OCI-LY7 (cell line): Measurements from ENCODE around the gene SH3RF3.

Source experiments
- EZH2phosphoT487 ChIP-seq: fragments of 200-600 bp; sonication (generic); IDR thresholded peaks from 2 replicates; pipeline ENCODE4 v1.6.1; 2018; ENCODE audit warnings: low read depth, borderline replicate concordance, mild to moderate bottlenecking, mixed run types, antibody characterized with exemption, low read length, moderate library complexity, mixed read lengths
- TF ChIP-seq, protein P1 (sequence below): fragments of 200-600 bp; sonication (generic); conservative IDR thresholded peaks from 2 replicates; pipeline ENCODE4 v1.5.1; 2014; ENCODE audit warnings: mild to moderate bottlenecking, antibody characterized with exemption, low read length, moderate library complexity, mixed read lengths

DNA sequence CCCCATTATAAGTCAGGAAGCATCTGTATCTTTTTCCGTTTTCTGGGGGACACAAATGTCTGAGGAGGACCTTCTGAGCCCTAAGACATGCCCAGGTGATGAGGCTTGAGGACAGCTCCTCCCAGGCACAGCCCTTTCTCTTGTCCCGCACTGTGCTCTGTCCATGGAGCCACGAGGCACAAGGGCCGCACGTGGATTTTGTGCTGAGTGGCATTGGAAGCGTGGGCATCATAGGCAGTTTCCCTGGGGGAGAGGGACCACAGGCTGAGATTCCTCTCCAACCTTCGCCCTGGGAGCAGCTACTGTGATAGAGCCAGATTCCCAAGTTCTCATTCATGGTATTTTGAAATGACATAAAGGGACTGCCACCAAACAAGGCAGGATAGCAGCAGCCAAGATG lies 139.9 kb downstream of the SH3RF3 start:
- TF ChIP-seq, protein P1, sequence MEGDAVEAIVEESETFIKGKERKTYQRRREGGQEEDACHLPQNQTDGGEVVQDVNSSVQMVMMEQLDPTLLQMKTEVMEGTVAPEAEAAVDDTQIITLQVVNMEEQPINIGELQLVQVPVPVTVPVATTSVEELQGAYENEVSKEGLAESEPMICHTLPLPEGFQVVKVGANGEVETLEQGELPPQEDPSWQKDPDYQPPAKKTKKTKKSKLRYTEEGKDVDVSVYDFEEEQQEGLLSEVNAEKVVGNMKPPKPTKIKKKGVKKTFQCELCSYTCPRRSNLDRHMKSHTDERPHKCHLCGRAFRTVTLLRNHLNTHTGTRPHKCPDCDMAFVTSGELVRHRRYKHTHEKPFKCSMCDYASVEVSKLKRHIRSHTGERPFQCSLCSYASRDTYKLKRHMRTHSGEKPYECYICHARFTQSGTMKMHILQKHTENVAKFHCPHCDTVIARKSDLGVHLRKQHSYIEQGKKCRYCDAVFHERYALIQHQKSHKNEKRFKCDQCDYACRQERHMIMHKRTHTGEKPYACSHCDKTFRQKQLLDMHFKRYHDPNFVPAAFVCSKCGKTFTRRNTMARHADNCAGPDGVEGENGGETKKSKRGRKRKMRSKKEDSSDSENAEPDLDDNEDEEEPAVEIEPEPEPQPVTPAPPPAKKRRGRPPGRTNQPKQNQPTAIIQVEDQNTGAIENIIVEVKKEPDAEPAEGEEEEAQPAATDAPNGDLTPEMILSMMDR, result no peak
- no peak for TF ChIP-seq EZH2phosphoT487
